HG03095 (cell line): ENCODE results near the gene SAMD8.
"Not testable (repeated sequence)": the region's sequence is repeated elsewhere in the genome, so short reads cannot be mapped to it uniquely, and the experiment has no call there.

Experiments
- ATAC-seq: cut with Tn5 transposase; IDR thresholded peaks from one replicate; pipeline ENCODE4 v1.9.1; 2021; ENCODE audit warnings: moderate library complexity; ENCODE audit not compliant: unreplicated experiment

SAMD8 gene

DNA sequence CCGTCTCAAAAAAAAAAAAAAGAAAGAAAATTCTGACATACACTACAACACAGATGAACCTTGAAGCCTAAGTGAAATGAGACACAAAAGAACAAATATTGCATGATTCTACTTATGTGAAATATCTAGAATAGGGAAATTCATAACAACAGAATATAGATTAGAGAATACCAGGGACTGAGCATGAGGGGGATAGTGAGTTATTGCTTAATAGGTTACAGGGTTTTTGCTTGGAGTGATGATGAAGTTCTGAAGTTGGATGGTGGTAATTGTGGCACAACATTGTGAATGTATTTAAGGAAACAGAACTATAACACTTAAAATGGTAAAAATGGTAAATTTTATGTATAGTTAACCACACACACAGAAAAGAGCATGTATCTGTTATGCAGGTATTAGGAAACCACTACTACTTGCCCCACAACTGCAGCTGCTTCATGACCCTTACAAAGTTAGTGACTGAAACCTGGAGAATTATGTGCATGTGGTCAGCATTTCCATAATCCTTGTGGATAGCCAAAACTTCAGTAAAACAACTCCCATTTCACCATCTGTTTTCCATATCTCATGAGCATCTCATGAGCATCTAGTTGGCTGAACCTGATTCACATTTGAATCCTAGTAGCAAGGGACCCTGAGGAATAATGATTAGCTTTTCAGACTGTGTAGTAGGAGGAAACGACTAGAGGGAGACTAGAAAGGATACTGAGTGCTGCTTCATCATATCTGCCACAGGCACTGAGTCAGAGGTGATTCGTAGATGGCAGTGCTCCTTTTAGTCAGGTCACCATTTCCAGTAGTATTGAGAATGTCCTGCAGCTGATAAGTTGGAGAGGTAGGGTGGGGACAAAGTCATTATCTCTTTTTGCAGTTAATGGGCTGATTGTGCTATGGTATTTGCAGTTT is 26.3 kb downstream of the SAMD8 start:
- peak; percentile 53 for ATAC-seq

DNA sequence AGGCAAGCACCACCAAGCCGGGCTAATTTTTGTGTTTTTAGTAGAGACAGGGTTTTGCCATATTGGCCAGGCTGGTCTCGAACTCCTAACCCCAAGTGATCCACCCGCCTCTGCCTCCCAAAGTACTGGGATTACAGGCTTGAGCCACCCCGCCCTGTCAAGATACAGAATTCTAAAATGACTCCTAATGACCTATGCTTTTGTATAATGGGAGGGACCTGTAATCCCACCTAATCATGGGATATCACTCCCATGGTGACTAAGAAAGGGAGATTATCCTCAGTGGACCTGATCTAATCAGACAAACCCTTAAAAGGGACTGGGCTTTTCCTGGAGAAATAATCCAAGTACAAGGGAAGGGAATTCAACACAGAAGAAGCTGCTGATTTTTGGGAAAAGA is 28.8 kb downstream of the SAMD8 start:
- ATAC-seq = no peak

DNA sequence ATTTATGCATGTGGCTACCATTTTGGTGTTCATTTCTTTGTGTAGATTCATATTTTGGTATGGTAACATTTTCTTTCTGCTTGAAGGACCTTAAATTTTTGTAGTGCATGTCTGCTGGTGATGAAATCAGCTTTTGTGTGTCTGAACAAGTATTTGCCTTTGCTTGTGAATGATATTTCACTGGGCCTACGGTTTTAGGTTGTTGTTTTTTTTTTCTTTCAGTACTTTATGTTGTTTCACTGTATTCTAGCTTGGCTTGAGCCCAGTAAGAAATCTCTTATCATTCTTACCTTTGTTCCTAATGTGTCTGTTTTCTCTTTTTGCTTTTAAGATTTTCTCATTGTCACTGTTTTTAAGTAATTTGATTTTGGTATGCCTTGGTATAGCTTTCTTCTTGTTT is 31.9 kb downstream of the SAMD8 start:
- no peak for ATAC-seq

DNA sequence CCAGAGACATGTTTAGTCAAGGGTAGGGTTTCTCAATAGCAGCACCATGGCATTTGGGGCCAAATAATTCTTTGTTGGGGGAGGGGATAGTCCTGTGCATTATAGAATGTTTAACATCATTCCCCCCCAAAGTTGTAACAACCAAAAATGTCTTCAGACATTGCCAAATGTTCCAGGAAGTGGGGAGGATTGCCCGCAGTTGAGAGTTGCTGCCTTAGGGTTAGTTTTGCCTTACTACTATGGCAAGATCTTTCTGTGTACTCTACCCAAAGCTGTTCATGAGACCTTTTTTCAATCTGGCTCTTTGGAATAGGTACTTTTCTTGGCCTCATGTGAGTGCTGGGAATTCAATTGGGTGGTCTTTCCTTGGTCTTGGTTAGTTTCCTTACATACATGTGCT is 34.1 kb downstream of the SAMD8 start:
- ATAC-seq = no peak

DNA sequence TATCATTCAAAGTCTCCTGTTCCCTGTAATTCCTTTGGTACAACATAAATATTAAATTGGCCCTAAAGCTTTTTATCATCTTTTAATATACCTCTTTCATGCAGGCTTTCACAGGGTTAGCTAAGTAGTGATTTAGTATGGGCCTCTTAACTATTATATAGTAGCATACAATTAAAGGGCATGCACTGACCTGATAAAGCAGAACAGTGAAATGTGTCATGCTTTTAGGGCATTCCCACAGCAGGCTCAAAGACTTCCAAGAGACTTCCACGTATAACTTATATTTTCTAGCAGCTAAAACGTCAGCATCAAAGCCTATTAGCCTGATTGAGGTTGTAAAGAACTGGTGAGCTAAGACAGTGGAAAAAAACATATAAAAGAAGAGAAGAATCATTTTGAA is 35.3 kb downstream of the SAMD8 start:
- ATAC-seq = no peak

DNA sequence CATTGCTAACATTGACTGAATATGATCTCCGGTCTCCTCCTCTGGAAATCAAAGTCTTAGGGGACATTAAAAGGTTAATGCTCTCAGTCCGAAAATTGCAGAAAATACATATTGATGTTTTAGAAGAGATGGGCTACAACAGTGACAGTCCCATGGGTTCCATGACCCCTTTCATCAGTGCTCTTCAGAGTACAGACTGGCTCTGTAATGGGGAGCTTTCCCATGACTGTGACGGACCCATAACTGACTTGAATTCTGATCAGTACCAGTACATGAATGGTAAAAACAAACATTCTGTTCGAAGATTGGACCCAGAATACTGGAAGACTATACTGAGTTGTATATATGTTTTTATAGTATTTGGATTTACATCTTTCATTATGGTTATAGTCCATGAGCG is 39.2 kb downstream of the SAMD8 start:
- ATAC-seq = no peak

DNA sequence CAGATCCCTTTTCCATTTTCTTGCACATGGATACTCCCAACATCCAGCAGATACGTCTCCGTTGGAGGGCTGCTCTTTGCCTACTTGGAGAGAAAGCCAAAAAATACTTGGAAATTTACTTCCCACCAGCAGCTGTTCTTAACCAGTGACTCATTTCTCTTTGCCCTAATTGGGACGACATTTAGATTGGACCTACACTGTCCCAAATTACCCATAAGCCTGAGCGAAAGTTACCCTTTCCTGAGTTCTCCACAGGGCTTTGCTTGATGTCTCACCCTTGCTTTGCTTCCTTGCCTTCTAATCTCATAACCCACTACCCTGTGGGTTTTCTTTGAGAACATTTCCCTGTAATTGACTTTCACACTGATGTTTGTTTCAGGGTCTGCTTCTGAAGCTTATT is 48.1 kb downstream of the SAMD8 start:
- no peak for ATAC-seq

DNA sequence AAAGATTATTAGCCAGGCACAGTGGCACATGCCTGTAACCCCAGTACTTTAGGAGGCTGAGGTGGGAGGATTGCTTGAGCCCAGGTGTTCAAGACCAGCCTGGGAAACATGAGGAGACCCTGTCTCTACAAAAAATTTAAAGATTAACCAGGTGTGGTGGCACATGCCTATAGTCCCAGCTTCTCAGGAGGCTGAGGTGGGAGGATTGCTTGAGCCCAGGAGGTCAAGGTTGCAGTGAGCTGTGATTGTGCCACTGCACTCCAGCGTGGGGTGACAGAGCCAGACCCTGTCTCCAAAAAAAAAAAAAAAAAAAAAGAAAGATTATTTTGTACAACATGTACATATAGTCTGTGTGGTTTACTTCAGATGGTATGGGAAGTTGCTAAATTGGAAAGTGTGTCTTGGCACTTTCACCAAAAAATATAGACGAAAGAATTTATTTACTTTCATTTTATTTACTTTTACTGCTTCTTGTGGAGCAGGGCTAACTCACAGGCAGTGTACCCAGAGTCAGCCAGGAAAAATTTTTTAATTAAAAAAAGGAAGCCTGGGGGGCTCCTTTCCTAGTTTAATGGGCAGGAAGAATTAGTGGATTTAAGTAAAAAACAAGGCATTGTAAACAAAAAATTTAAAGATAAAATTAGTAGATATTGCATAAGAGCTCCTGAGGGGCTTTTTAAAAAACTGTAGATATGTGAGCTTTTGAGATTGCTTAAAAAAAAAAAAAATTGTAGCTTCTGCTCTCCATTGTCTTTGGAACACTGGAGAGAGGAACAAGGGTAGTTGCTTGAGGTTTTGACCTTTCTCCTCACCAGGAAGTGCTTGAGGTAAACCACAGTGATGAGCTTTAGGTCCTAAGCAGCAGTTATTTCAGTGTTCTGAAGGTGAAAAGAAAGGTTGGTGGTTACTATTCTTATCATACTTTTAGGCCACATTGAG is 54.5 kb downstream of the SAMD8 start:
- peak; percentile 91 for ATAC-seq

DNA sequence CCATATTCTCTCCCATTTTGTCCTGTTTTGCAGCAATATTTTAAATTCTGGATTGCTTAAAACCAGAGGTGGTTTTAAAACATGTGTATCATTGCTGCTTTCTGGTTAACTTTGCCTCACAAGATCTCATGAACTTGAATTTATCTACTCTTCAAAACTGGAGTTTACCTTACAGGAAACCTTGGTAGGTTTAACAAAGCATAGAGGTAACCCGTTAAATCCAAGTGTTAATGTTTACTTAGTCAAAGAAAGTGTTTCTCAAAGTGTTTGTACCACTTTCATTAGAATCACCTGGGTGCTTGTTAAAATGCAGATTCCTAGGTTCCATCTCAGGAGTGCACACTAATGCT is 55.1 kb downstream of the SAMD8 start:
- ATAC-seq = peak; percentile 21

DNA sequence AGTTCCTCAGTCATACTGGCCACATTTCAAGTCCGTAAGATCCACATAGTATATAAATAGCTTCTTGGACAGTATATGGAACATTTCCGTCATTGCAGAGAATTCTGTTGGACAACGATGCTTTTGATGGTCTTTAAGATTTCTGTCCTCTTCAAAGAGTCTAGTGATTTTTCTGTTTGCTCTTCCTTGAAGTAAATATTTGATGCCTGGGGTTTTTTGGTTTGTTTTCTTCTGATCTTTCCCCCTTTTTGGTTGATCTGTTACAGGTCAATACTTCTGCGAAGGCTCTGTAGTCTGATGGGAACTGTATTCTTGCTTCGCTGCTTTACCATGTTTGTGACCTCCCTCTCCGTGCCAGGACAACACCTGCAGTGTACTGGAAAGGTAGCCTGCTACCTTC is 56.8 kb downstream of the SAMD8 start:
- ATAC-seq = no peak

DNA sequence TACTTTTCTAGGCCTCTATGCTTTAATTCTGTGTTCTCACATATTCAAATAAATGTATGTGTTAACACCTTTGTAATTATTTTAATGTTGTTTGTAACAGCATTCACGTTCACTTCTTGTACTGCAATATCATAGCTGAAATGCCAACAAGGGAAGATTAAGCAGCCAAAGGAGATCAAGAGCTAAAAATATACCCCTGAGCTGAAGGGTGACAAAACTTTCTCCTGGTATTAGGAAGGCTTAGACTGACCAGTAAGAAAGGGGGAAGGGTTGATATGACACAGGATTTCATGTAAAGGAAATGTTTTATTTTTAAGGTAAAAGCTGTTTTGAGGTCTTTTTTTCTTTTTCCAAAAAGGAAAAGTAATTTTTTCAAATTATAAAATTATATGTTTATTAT is 58.8 kb downstream of the SAMD8 start:
- no peak for ATAC-seq

DNA sequence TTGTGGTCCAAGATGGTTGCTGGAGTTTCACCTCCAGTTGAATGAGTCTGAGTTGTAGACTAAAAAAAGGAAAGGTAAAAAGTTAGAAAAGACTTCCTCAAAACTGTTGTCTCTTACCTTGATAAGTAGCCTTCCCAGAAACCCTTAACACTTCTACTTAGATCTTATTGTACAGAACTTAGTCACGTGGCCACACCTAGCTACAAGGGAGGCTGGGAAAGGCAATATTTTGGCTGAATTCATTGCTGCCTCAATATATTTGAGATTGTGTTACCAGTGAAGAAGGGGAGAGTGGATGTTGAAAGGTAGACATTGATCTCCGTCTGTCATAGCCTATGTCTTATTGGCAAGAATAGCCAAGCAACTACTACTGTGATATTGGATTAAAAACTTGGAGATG is 63.6 kb downstream of the SAMD8 start:
- ATAC-seq = no peak

DNA sequence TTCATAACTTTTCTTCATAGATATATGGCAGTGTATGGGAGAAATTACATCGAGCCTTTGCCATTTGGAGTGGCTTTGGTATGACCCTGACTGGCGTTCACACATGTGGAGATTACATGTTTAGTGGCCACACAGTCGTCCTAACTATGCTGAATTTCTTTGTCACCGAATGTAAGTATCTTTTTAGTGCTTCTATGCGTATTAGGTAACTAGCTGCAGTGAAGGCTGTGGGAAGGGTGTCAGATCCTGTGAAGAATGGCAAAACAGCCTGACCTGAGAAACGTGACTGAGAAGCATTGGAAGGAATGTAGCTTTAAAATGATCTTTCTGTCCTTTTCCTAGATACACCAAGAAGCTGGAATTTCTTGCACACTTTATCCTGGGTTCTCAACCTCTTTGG is 64.6 kb downstream of the SAMD8 start:
- no peak for ATAC-seq

DNA sequence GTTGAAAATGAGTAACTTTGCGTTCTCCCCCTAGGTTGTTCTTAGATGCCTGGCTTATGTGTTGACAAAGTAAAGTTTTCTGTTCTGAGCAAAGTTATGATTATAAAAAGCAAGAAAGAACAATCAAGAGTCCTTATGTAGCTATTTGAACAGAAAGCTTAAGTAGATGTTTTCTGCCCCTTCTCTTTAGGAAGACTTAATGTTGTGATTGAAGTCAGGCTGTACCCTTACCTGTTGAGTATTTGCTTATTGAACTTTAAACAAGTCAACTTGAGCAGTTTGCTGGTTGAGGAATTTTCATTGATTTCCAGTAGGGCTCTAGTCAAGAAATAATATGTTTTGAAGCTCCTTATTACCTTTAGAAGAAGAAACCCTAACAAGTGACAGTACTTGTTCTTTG is 65.3 kb downstream of the SAMD8 start:
- ATAC-seq = no peak

DNA sequence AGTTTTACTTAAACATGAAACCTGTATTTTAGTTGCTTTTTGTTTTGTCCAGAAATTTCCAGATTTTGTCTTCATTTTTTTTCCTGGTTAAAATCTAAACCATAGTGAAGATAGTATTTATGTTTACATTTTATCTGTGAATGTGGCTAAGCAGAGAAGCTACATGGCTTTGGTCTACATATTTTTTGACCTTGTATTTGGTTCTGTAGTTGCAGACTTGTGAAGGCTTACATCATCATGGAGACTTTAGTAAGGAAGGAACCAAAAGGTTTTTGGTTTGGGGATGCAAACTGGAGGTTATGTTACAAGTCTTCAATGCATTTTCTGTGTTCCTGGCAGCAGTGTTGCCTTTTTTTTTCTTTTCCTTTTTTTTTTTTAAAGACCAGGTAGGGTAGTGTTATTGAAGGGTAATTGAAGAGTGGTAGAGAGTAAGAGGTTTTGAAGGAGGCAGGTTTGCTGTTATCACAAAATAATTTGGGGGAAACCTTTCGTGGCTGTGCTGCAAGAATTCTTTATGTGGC is 68.3 kb downstream of the SAMD8 start:
- ATAC-seq = no peak

DNA sequence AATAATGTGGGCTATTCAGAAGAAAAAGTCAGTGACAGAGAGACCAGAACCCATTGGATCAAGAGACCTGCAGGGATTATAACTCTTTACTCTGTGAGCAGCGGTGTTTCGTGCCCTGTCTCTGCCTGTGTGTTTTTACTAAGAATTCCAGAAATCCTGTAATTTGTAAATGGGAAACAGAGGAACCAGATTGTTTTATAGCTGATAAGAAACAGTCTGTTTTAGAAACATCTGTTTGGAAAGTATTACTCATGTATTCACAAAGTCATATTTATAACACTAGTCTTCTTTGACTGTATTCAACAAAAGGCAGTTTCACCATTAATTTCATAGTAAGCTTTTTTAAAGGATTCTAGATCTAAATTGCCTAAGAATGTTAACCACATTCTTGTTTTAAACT is 69.1 kb downstream of the SAMD8 start:
- no peak for ATAC-seq

DNA sequence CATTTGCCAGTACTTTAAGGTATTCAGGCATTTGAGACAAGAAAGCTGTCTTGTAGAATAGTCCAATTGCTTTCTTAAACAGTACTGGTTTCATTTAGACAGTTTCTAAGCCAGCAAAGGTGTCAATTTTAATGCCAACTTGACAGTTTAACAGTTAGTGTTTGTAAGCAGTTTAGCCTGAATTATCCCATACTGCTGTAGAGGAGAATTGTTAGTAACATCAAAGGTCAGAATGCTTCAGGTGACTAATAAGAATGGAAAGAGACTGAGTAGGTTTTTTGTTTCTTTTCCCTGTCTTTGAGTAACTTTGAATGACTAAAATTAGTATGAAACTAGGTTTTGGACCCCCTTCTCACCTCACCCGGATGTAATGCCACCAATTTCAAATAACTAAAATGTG is 69.6 kb downstream of the SAMD8 start:
- no peak for ATAC-seq

DNA sequence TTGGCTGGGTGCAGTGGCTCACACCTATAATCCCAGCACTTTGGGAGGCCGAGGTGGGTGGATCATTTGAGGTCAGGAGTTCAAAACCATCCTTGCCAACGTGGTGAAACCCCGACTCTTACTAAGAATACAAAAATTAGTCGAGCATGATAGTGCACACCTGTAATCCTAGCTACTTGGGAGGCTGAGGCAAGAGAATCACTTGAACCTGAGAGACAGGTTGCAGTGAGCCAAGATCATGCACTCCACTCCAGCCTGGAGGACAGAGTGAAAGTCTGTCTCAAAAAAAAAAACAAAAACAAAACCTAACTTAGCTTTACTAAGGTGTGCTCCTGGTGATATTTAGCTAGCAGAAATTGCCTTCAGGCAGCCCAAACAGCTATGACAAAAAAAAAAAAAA is 74.9 kb downstream of the SAMD8 start:
- ATAC-seq = no peak

DNA sequence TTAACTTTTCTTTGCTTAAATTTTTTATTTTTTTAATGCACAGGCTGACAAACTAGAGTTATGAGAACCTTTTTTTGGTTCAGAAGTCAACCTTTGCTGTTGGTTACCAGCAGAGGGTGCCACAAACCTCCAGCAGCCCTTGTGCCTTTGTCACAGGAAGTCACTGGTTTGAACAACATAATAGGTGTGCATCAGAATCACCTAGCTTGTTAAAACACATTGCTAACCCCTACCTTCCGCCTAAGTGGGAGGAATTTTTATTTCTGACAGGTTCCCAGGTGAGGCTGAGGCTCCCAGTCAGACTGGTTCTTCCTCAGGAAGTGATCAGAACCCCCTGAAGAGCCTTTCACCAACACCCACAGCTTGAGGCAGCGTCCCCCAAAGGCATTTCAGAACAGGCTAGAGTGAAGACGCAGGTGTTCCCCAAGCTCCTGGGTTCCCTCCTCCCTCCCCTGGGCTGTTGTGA is 76.5 kb downstream of the SAMD8 start:
- ATAC-seq = no peak

DNA sequence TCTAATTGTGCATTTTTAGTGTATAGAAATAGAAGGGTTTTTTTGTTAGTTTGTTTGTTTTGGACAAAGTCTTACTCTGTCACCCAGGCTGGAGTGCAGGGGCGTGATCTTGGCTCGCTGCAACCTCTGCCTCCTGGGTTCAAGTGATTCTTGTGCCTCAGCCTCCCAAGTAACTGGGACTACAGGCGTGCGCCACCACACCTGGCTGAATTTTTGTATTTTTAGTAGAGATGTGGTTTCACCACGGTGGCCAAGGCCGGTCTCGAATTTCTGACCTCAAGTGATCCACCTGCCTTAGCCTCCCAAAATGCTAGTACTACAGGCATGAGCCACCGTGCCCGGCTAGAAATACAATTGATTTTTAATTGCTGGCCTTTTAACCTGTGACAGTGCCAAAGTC is 77.1 kb downstream of the SAMD8 start:
- not testable (repeated sequence) for ATAC-seq

DNA sequence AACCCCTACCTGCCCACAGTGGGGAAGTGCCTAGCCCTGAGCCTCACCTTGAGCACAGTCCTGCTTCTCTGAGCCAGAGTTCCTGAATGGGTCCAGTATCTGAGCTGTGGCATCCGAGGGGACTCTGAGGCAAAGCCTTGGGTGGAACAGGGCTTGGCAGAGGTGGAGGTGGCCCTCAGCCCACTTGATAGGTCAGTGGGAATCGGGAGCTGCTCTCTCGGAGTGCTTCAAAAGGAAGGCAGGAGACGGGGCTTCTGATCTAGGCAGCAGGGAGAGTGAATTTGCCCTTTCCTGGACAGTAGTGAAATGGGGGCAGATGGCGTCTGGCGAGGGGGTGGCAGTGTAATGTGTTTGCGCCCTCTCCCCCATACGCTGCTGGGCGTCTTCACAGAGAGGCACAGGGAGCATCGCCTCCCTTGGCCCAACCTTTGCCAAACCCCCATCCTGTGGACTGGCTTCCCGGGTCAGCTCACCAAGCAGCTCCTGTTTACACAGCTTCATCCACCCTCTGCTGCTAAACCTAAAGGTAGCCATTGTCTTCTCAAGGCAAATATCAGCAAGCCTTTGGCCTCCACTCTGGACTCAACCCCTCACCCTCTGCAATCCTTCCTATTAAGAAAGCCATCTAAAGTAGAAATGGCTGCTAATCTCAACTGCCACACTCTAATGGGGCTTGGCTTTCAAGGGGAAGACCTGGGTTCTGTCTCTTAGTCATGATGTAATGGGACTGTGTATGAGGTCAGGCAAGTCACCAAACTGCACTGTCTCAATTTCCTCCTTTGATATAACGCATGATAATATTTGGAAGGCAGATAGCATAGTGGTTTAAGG is 78.0 kb downstream of the SAMD8 start:
- no peak for ATAC-seq
